GM18870 (cell line): ENCODE results near the gene MED27.

Experiments
- ATAC-seq: cut with Tn5 transposase; IDR thresholded peaks from one replicate; pipeline ENCODE4 v1.9.1; 2021; ENCODE audit warnings: moderate library complexity; ENCODE audit not compliant: unreplicated experiment

The MED27 gene

DNA sequence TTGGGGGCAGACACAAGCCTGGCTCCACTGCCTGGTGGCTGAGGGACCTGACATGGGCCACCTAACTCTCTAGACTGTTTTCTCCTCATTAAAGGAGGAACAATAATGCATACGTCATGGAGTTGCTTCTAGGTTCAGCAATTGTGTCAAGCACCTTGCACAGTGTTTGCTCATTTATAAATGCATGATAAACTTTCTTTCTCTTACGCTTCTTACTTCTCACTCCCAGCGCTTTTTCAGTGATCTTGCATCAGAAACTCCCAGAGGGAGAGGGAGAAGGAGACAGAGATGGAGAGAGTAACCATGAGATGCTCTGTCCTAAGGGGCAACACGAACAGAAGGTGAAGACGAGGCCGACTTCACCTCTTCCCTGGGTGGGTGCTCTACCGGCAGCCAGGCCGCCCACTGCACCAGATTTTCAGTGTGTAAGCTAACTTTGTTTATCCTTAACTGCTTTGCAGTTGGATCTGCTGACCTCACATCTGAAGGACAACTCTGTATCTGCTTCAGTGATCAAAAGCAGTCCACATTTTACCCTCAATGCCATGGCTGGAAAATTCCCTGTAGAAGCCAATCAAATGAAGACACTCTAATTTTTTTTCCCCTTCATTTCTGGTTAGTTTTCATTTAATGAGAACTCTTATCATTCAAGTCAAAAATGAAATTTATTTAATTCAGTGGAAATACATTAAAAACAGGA lies 35.3 kb downstream of the MED27 start:
- ATAC-seq, result no peak

DNA sequence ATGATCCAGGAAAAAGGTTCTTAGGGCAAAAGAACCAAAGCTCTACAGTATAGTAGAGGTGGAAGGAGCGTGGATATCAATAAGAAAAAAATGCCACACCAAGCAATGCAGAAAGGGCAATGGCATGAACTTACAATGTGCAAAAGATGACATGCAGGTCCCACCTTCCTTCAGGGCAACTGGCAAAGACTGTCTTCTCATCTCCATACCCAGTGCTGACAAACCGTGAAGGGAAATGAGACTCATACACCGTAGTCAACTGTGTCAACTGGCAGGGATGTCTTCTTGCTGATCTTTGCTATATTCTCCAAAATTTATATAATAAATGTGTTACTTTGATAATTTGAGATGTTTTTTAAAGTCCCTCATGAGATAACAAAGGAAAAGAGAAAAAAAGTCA lies 36.0 kb downstream of the MED27 start:
- ATAC-seq, result no peak

DNA sequence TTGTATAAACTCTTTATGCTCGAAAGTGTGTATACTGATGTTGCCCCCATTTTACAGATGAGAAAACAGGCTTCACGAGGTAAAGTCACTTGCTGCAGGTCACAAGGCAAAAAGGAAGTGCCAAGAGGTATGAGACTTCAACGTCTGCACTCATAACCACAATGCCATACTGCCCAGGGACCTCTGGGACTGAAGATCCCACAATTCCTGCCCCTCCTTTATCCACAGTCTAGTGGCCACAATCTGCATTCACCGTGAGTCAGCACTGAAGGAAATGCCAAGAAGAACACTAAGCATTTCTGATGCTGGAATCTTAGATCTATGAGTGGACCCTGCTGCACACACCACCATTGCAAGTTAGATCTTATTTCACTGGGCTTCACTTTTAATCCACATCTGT lies 37.3 kb downstream of the MED27 start:
- ATAC-seq, result no peak

DNA sequence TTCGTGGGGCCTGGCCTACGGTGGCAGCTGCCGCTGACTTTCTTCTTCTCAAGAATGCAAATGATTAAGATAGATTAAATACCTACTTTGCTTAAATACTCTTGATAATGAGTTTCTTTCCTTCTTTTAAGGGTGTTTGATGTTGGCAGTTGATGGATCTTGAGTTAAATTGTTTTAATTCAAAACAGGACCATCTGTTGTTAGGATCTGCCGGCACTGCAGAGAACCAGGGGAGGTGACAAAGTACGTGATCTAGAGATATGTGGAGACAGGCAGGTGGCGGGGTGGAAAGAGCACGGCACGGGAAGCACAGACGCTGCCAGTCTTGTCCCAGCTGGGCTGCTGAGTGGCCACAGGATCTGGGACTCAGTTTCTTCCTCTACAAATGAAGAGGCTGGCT lies 37.9 kb downstream of the MED27 start:
- ATAC-seq, result no peak

DNA sequence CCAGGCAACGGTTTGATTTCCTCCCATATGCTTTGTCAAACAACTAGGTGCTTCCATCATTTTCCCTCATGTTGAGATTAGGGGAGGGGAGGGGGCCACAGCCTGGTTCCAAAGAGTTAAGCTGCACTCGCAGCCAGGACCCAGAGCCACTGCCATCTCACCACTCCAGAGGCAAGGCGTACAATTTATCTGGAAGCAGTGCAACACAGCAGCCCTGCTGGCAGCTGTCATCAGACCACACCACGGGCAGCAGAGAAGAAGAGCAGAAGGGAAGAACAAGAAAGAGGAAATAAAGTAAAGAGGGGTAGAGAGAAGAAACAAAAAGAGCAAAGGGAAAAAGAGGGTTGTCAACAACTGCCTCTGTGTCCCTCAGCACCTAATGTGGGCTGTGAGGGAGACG lies 38.9 kb downstream of the MED27 start:
- ATAC-seq, result no peak

DNA sequence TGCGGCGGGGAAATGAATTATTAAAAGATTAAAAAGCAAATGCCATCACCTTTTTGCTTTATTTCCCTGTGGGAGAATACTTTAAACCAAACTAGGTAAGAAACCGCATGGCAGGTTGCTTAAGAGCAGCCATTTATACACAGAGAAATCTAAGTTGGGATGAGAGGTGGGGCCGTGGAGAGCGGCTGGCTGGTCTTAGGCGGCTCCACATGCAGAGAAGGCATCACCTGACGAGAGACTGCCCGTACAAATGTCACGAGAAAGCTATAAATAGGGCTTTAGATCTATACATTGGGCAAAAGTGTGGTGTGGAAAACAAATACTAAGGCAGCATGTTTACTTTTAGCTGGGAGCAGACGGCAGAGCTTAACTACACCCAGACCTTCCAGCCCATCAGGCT lies 39.4 kb downstream of the MED27 start:
- ATAC-seq, result no peak

DNA sequence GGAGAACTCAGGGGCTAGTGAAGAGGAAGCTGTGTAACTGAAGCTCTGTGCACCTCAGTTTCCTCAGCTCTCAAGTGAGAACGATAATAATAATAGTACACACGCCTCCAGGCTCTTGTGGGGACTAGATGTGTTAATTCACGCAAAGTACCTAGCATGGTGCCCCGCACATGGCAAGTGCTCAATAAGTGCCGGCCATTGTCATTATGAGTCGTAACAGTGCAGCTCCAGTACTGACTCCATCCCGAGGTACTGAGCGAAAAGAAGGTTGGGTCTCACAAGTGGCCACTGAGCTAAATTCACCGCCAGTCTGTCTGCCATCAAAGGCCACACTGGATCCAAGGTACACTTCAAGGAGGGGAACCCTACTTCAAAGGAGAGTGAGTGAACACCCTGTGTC lies 40.4 kb downstream of the MED27 start:
- ATAC-seq, result no peak

DNA sequence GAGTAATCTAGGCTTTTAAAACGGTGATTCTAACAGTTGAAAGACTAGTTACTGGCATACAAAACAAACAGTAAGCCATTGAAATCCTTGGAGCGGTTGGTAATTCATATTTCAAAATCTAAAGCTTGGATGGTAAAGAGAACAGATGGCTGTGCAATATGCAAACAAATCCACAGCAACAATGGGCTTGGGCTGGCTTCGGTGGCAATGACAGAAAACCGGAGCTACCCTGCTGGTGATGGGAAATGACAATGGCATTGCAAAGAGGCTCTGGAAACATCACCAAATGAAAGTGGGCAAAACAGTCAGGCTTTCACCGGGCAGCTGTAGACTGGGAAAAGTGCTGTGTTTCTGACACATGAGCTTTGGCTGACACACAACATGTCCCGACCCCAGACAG lies 42.2 kb downstream of the MED27 start:
- ATAC-seq, result no peak

DNA sequence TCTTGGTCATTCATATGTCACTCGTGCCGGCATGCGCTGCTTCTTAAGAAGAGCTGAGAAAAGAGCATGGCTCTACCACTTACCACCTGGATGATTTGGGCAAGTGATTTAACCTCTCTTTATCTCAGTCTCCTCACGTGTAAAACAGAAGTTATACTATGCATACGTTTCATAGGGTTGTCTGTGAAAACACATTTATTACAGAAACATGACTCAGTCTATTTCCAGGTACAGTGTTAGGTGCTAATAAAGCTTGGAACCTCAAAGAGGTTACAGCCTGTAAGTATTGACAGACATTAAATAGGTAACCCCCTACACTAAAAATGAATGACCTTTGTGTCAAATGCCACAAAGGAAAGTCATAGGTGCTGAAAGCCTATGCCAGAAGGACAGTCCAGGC lies 43.1 kb downstream of the MED27 start:
- no peak for ATAC-seq

DNA sequence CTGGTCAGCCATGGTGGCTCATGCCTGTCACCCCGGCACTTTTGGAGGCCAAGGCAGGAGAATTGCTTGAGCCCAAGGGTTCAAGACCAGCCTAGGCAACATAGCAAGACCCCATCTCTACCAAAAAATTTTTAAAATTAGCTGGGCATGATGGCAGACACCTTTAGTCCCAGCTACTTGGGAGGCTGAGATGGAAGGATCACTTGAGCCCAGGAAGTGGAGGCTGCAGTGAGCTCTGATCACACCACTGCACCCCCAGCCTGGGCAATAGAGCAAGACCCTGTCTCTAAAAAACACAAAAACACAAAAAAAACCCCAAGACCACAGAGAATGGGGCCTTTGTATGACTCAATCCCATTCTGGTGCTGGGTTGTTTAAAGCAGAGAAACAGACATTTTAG lies 44.0 kb downstream of the MED27 start:
- ATAC-seq, result no peak

DNA sequence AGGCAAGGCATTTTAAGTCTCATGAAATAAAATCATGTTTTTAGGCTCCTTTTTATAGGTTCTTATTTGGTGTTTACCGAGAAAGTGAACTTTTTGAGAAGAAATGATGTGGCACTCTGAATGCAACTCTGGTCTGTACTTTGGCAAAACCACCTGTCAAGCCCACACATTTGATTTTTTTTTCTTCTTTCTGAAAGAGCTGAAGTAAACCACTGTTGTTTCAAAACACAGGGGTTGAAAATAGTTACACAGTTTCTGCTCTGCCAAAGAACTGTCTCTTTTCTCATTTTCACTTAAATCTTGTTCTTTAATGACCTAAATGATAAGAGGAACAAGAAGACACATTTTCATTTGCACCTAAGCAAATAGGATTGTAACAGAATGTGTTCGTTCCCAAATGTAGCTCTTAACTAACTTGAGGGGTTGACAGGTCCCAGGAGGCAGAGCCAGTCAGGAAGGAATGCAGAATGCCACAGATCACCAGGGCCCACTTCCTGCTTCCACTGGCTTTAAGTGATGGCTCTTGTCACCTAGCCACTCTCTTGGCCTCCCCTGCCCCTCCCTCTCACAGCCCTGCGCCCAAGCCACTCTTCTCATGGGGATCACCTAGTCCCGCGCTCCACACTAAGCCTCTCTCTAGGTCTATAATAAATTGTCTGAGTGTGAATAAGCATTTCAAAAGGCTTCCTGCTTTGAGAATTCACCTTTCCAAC lies 47.3 kb downstream of the MED27 start:
- ATAC-seq, result no peak

DNA sequence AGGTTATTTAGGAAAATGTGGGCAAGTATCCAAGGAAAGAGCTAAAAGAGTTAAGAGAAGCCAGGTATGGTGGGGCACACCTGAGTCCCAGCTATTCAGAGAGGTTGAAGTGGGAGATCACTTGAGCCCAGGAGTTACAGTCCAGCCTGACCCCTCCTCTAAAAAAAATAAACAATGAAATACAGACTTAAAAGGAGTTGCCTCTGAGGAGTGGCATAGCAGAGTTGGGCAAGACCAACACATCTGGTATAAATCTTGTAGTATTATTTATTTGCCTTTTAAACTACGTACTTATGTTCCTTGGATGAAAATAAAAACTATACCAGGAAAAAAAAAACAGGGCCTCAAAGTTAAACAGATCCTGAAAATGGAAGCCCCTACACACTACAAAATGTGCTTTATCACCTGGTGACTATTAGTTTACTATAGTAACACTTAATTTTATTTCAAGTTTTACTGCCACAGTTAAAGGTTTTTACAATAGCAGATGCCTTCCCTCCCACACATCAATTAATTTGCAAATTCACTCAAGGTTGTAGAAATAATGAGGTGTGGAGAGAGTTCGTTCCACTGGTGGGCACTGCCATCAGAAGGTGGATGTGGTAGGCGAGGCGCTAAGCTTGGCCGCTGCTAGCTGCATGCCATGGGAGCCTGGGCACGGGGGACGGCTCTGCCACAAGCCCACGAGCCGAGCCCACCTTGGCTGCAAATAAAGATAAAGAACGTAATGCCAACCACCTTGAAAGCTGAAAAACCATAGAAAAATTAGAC lies 48.0 kb downstream of the MED27 start:
- ATAC-seq, result no peak

DNA sequence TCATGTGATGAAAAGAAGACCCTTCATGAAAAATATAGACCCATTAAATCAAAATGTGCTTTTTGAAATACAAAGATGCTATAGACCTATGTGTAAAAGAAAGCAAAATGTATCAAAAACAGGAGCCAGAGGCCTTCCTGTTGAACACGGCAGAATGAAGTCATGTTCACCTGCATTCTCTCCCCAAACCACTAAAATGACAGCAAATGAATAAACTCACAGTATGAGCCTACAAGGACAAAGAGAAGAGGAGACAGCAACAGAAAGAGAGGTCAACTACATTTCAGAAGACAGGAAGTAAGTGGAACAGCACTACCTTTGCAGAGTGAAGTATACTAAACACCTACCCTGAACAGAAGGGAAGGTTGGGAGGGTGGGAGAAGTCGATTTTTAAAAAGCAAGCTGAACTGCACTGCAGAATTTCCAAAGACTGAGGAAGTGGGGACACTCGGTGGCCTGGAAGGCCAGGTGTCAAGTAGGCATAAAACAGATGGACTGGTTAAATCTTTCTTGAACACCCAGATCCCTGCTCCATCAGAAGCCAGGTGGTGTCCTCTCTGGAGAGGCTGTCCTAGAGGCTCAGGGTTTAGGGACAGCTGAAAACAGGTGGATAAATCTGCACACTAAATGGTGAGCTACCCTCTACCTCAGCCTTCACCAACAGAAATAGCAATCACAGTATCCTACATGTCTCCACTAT lies 48.9 kb downstream of the MED27 start:
- ATAC-seq, result no peak

DNA sequence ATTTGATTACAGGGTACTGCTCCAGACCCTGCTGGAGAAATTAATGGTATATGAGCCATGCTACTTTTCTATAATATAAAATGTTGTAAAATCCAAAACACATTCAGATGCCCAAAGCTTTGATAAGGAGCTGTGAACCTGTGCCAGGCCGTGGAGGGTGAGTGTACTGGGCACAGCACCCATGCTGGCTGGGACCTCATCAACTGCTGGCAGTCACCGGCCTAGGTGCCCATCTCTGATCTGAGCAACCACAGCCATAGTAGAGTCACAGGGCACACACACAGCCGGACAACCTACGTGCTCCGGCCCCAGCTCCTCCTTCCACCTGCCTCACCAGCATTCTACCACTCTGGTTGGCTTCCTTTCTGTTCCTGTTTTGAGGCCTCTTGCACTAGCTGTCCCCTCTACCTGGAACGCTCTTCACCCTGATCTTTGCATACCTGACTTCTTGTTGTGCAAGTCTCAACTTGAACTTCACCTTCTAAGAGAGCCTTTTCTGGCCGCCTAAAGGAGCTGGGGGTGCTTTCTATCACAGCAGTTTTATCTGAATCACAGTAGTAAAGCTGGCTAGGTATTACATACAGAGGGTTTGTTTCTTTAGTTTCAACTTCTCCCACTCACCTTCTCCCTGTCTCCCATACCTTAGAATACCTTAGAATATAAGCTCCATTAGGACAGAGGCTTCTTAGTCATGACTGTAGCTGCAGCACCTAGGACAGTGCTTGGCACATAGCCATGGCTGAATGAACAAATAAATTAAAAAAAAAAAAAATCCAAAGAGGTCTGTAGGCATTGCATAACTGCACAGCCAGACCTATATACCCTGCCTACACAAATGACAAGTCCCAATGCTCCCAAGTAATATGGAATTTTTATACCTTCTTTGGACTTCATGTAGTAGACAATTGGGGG lies 51.7 kb downstream of the MED27 start:
- no peak for ATAC-seq

DNA sequence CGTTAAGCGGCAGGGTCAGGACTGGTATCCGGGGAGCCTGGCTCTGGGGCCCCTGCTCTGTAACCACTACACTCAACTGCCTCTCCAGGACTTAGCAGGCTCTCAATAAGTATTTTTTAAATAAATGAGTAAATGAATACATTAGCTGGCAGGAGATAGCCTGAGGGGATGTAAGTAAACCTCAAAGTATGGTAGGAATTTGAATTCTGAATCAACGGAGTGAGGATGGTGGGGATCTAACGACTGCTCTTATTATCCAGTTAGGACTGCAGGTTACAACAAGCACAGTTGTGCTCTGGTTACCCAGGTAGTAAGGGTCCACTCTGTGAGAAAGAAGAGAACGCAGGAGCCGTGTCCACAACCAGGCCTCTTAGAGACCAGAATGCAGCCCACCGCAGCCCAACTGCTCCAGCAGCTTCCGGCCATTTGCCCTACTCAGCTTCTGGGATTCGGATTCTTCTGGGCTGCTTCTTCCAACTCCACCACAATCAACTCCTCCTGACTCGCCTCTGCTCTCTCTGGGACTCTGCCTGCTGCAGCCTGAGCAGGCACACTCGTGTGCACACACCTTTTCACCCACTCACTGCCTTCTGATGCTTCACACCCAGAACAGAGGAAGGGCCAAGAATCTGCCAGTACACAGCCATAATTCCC lies 52.6 kb downstream of the MED27 start:
- no peak for ATAC-seq

DNA sequence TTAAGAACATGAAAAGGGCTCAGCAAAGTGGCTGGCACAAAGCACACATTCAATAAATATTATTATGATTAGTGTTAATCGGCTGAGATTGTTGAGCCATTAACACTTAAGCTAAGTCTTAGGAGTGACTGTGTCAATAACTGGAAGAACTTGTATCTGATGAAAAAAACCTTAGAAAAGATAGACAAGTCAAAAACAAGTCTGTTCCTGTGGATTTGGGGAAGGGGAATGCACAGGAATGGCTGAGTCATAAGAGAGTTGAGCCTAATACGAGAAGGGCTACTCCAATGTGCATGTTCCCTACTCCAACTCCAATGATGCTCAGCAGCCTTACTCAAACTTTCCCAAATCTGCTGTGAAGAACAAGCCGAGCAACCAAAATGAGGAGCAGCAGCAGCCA lies 53.9 kb downstream of the MED27 start:
- no peak for ATAC-seq

DNA sequence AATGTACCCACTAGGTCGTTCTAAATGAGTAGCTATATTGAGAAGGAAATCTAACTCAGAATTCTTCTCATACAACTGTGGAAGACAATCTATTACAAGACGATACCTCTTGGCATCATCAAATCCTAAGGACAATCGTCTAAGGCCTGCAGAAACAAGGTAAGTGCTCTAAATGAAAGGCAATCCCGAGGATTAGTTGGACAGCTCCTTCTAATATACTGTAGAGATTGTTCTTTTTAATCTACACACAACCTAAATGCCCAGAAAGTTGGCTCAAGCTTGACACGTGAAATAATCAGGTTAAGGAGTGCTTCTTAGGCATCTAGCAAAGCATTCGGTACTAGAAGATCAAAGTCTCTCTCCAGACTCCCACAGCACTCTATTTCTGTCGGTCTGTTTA lies 55.1 kb downstream of the MED27 start:
- no peak for ATAC-seq

DNA sequence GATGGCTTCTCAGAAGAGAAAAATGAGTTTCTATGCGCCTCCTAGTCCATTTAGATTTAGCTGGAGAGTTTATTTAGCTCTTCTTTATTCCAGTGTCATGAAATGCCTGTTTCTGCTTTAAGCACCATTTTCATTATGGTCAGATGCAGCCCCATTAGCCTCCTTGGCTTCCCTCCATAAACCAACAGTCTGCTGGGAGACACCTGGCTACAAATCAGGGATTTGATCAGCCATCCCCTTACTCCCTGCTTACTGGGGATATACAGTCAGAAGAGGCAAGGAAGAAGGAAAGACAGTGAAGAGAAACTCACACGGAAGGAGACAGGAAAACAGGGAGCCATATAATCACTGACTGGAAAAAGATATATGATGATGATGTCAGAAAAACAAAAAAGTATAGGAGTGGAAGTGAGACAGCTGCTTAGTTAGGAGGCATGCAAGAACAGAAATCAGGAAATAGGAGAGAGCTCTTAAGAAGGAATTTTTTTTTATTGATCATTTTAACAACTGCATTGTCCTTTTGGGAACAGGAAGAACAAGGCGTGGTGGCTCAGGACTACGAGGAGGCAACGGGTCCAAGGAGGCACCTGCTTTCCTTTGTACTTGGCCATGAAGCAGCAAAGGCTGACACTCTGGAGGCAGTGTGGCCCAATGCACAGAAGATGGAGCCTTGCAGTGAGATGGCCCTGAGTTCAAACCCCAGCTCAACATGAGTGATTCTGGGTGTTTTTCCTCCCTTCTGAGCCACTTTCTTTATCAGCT lies 56.1 kb downstream of the MED27 start:
- no peak for ATAC-seq

DNA sequence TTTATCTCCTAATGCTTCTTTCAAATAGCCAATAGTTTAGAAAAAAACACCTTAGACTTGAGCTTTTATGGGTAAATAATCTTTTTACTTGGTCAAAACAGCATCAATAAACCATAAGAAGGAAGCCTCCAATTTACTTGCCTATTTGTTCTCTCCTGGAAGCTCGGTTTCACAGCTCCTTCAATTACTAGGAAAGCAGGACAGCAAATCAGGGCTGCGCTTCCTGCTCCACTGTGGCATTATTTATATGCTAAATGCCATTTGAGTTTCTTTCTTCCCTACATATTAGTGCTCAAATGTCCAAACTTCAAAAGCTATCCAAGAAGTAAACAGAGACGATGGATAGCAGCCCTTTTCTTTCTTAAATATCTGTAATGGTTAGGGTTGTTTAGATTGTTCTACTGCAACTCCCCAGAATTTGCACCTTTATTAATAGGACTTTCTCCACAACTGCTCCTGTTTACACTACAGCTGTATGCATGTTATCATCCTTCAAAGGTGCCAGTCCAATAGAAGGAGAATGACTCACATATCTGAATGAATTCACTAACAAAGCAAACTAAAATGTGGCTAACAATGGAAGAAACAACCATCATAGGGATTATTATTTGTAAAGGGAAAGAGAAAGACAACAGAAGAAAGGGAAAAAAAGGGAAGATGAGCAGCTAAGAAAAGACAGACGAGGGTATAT lies 58.7 kb downstream of the MED27 start:
- no peak for ATAC-seq
